A549 (cell line): ENCODE measurements around the gene NFYC.
A peak's percentile ranks its signal among the peaks of the same experiment; 100 is the strongest.

Experiments used
- CTCF ChIP-seq: fragments of >200 bp; sonication (Bioruptor Twin); formaldehyde crosslinking; IDR thresholded peaks from 3 replicates; pipeline ENCODE4 v1.5.1; 2016
- GATA3 ChIP-seq: IDR thresholded peaks from 2 replicates; pipeline ENCODE4 v1.6.1; 2012; ENCODE audit warnings: borderline replicate concordance
- SREBF2 ChIP-seq: fragments of 450-650 bp; IDR thresholded peaks from 2 replicates; pipeline ENCODE4 v1.6.1; 2014; ENCODE audit warnings: mild to moderate bottlenecking, moderate library complexity
- TF ChIP-seq, protein P1 (sequence below): fragments of 450-650 bp; IDR thresholded peaks from 2 replicates; pipeline ENCODE4 v1.6.1; 2014; ENCODE audit warnings: antibody characterized with exemption

DNA sequence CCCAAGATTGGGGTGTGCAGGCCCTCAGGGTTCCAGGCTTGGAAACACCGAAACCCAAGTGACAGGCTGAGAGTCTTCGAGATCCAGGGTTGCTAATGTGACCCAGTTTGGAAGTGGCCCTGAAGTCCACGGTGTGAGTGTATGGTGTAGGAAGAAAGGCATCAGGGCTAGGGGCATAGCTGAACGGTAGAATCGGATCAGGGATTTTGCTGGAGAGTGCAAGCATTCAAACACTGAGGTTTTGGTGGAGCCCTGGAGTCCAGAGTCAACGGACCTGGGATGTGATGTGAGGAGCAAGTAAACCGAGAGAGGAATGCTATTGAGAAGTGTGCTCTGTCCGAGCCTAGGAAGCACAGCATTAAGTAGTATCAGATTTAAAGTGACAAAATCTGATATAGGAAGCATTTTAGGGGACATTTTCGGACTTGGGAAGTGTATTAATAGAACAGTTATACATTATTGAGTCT is 958 bp downstream of the NFYC start:
- TF ChIP-seq CTCF (no peak), SREBF2 (no peak), GATA3 (no peak)
- TF ChIP-seq, protein P1, sequence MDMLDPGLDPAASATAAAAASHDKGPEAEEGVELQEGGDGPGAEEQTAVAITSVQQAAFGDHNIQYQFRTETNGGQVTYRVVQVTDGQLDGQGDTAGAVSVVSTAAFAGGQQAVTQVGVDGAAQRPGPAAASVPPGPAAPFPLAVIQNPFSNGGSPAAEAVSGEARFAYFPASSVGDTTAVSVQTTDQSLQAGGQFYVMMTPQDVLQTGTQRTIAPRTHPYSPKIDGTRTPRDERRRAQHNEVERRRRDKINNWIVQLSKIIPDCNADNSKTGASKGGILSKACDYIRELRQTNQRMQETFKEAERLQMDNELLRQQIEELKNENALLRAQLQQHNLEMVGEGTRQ, result peak; percentile 52
